Loucy (cell line): ENCODE data around the gene UBASH3A.

ENCODE experiments used
- EZH2phosphoT487 ChIP-seq: fragments of 200-600 bp; IDR thresholded peaks from 2 replicates; pipeline ENCODE4 v1.6.1; 2018; ENCODE audit warnings: antibody characterized with exemption, mild to moderate bottlenecking, moderate library complexity, borderline replicate concordance
- TF ChIP-seq, protein P1 (sequence below): fragments of 200-600 bp; sonication (generic); conservative IDR thresholded peaks from 2 replicates; pipeline ENCODE4 v1.5.1; 2014; ENCODE audit warnings: mild to moderate bottlenecking, antibody characterized with exemption, low read length

GRCh38 chr21:42395905-42396651, 7.6 kb upstream of the UBASH3A start, which contains the start of gene TMPRSS3:
- TF ChIP-seq, protein P1, sequence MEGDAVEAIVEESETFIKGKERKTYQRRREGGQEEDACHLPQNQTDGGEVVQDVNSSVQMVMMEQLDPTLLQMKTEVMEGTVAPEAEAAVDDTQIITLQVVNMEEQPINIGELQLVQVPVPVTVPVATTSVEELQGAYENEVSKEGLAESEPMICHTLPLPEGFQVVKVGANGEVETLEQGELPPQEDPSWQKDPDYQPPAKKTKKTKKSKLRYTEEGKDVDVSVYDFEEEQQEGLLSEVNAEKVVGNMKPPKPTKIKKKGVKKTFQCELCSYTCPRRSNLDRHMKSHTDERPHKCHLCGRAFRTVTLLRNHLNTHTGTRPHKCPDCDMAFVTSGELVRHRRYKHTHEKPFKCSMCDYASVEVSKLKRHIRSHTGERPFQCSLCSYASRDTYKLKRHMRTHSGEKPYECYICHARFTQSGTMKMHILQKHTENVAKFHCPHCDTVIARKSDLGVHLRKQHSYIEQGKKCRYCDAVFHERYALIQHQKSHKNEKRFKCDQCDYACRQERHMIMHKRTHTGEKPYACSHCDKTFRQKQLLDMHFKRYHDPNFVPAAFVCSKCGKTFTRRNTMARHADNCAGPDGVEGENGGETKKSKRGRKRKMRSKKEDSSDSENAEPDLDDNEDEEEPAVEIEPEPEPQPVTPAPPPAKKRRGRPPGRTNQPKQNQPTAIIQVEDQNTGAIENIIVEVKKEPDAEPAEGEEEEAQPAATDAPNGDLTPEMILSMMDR: no peak
- TF ChIP-seq EZH2phosphoT487: no peak
